Measurements from ENCODE around the gene LPGAT1.
"Not testable (repeated sequence)": the region's sequence is repeated elsewhere in the genome, so short reads cannot be mapped to it uniquely, and the experiment has no call there.

The LPGAT1 gene

DNA sequence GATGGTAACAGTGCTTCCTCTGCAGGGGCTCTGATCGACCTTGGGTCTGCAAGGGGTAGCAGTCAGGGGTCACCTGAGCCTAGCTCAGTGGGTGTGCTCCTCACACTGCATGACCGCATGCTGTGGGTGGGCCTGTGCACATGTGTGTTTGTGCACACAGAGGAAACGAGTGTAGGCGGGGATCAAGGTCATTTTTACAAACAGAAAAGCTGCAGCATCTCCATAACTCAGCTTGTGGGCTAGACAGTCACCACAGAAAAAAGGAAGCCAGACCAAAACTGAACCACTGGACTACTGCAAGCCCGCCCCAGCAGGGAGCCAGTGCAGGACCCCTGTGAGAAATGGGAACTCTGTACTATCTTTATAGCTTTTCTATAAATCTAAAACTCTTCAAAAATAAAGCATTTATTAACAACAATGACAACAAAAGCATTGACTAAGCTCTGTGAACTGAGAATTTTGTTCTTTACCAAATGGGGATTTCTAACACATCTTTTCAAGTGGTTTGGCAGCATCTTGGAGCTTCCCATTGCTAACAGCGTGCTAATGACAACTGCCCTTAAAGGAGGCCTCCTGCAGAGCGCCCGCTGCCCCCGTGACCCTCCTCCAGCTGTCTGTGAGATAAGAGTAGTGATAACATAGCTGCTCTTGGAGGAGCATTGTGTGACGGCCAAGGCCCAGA is 135.3 kb downstream of the LPGAT1 start:
- H3K4me3 ChIP-seq (ENCODE audit: control insufficient read depth, low read depth, low read length) = no peak overlapping the region
- DNase-seq (ENCODE audit: low read depth) = no peak
- TF ChIP-seq, protein P1, sequence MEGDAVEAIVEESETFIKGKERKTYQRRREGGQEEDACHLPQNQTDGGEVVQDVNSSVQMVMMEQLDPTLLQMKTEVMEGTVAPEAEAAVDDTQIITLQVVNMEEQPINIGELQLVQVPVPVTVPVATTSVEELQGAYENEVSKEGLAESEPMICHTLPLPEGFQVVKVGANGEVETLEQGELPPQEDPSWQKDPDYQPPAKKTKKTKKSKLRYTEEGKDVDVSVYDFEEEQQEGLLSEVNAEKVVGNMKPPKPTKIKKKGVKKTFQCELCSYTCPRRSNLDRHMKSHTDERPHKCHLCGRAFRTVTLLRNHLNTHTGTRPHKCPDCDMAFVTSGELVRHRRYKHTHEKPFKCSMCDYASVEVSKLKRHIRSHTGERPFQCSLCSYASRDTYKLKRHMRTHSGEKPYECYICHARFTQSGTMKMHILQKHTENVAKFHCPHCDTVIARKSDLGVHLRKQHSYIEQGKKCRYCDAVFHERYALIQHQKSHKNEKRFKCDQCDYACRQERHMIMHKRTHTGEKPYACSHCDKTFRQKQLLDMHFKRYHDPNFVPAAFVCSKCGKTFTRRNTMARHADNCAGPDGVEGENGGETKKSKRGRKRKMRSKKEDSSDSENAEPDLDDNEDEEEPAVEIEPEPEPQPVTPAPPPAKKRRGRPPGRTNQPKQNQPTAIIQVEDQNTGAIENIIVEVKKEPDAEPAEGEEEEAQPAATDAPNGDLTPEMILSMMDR (IDR thresholded peaks at IDR 0.05; ENCODE audit: control insufficient read depth, insufficient read depth, low read depth, low read length, missing control alignments) = no peak

DNA sequence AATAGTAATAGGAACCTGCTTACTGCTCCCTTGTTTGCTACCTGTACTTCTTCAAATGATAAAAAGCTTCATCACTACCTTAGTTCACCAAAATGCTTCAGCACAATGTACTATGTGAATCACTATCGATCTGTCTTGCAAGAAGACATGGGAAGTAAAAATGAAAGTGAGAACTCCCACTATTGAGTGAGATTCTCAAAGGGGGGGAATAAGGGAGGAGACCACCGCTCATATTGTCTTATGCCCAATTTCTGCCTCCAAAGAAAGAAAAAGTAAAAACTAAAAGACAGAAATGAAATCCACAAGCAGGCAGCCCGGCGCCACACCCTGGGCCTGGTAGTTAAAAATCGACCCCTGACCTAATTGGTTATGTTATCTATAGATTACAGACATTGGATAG is 136.7 kb downstream of the LPGAT1 start:
- DNase-seq (ENCODE audit: low read depth); H3K4me3 ChIP-seq (ENCODE audit: control insufficient read depth, low read depth, low read length): not testable (repeated sequence)
